ENCODE measurements around the gene MRPL11. TPM values are rescaled to one million over a fixed set of nuclear protein-coding genes. Genes with fewer than 3 reads are reported as not detected.

The MRPL11 gene
- total RNA-seq, 2 experiments from 2014 or later, result 17.7 to 21.0 TPM

- no peaks in the 10 kb centered on the region for H3K36me3 ChIP-seq (ENCODE audit: insufficient read depth, low read length)
- peaks cover 37 to 53% of the 10 kb centered on the region in 2 experiments for H3K27me3 ChIP-seq (ENCODE audit: control insufficient read depth in 1 of 2, insufficient read depth in 2 of 2, low read length in 2 of 2)
- no peak overlapping the region for H3K4me3 Mint-ChIP-seq
- no peak overlapping the region for H3K4me3 ChIP-seq (ENCODE audit: low read length)
- H3K4me1 ChIP-seq (ENCODE audit: insufficient read depth, low read length), result peaks cover 11% of the 10 kb centered on the region
- H3K4me1 Mint-ChIP-seq (ENCODE audit: low read depth), result peaks cover 6% of the 10 kb centered on the region
- POLR2A ChIA-PET, result no interaction called here
- CTCF ChIA-PET, result interaction anchor here (2.7 kb wide), 1 partner anchor 11 kb away, joined by 14 read pairs; no protein-coding TSS in a partner anchor
- peaks cover 7% of the 10 kb centered on the region for H3K9me3 Mint-ChIP-seq
- no peak overlapping the region for H3K27ac ChIP-seq (ENCODE audit: low read depth in 1 of 2, low read length in 2 of 2)
- H3K27ac Mint-ChIP-seq, result no peak overlapping the region
- intact Hi-C loops (cut with DNase I, micrococcal nuclease), result loop anchor here in 1 of 2 experiments (5.0 kb wide), 1 partner anchor 257 kb away; the partner anchor contains the start of gene RBM4B
- peaks cover 0 to 36% of the 10 kb centered on the region in 2 experiments for H3K9me3 ChIP-seq (ENCODE audit: control insufficient read depth in 1 of 2, insufficient read depth in 1 of 2, low read length in 2 of 2)
- ATAC-seq (ENCODE audit: poor library complexity) (no peak), DNase-seq (no peak)
- peaks cover 54% of the 10 kb centered on the region for H3K27me3 Mint-ChIP-seq
- H3K36me3 Mint-ChIP-seq (ENCODE audit: low read depth), result no peaks in the 10 kb centered on the region
- TF ChIP-seq CTCF (IDR thresholded peaks at IDR 0.05), result no peak
Measured at GRCh38 chr11:66419825-66420224, 18.8 kb downstream of the MRPL11 start.

- H3K4me1 Mint-ChIP-seq (ENCODE audit: low read depth), result peaks cover 6% of the 10 kb centered on the region
- H3K27ac Mint-ChIP-seq, result peak overlapping the region; percentile 25
Measured at GRCh38 chr11:66418986-66419308, 19.7 kb downstream of the MRPL11 start.

GRCh38 chr11:66418168-66418985 lies 20.3 kb downstream of the MRPL11 start:
- H3K4me1 Mint-ChIP-seq (ENCODE audit: low read depth), result peaks cover 6% of the 10 kb centered on the region
- H3K4me3 Mint-ChIP-seq, result no peak overlapping the region
- H3K9me3 ChIP-seq (ENCODE audit: control insufficient read depth in 1 of 2, insufficient read depth in 1 of 2, low read length in 2 of 2), result peaks cover 0 to 36% of the 10 kb centered on the region in 2 experiments
- no peak overlapping the region for H3K27ac ChIP-seq (ENCODE audit: low read depth in 1 of 2, low read length in 2 of 2)
- DNase-seq (peak; percentile 18 to 76 (median 38)), ATAC-seq (ENCODE audit: poor library complexity) (no peak)
- peaks cover 67% of the 10 kb centered on the region for H3K27me3 Mint-ChIP-seq
- ChIA-PET CTCF (interaction anchor here (1.3 to 3.1 kb wide), 3 partner anchors 9 to 260 kb away, joined by 3 to 14 read pairs (median 4); partner anchors contain the start of gene MRPL11), POLR2A (interaction anchor here (1.0 kb wide), 1 partner anchor 48 kb away, joined by 3 read pairs; the partner anchor contains the start of gene PELI3)
- H3K36me3 ChIP-seq (ENCODE audit: insufficient read depth, low read length), result no peaks in the 10 kb centered on the region
- no peak overlapping the region for H3K4me3 ChIP-seq (ENCODE audit: low read length)
- TF ChIP-seq CTCF (IDR thresholded peaks at IDR 0.05), result no peak
- H3K36me3 Mint-ChIP-seq (ENCODE audit: low read depth), result no peaks in the 10 kb centered on the region
- peaks cover 11% of the 10 kb centered on the region for H3K4me1 ChIP-seq (ENCODE audit: insufficient read depth, low read length)
- peaks cover 7% of the 10 kb centered on the region for H3K9me3 Mint-ChIP-seq
- intact Hi-C loops (cut with DNase I, micrococcal nuclease), result no loop called here
- peaks cover 48 to 53% of the 10 kb centered on the region in 2 experiments for H3K27me3 ChIP-seq (ENCODE audit: control insufficient read depth in 1 of 2, insufficient read depth in 2 of 2, low read length in 2 of 2)
- peak overlapping the region; percentile 25 for H3K27ac Mint-ChIP-seq

More at GRCh38 chr11:66418986-66419308, 19.7 kb downstream of the MRPL11 start:
- H3K4me3 Mint-ChIP-seq, result no peak overlapping the region
- peaks cover 62% of the 10 kb centered on the region for H3K27me3 Mint-ChIP-seq
- Histone ChIP-seq H3K27me3 (ENCODE audit: control insufficient read depth in 1 of 2, insufficient read depth in 2 of 2, low read length in 2 of 2) (peaks cover 45 to 53% of the 10 kb centered on the region in 2 experiments), H3K4me3 (ENCODE audit: low read length) (no peak overlapping the region), H3K9me3 (ENCODE audit: control insufficient read depth in 1 of 2, insufficient read depth in 1 of 2, low read length in 2 of 2) (peaks cover 0 to 36% of the 10 kb centered on the region in 2 experiments), H3K4me1 (ENCODE audit: insufficient read depth, low read length) (peaks cover 11% of the 10 kb centered on the region), H3K27ac (ENCODE audit: low read depth in 1 of 2, low read length in 2 of 2) (no peak overlapping the region), H3K36me3 (ENCODE audit: insufficient read depth, low read length) (no peaks in the 10 kb centered on the region)
- peaks cover 7% of the 10 kb centered on the region for H3K9me3 Mint-ChIP-seq
- DNase-seq (no peak), ATAC-seq (ENCODE audit: poor library complexity) (no peak)
- H3K36me3 Mint-ChIP-seq (ENCODE audit: low read depth), result no peaks in the 10 kb centered on the region
- CTCF ChIA-PET, result interaction anchor here (3.1 kb wide), 1 partner anchor 20 kb away, joined by 14 read pairs; the partner anchor contains the start of gene MRPL11
- intact Hi-C loops (cut with DNase I, micrococcal nuclease), result no loop called here
- POLR2A ChIA-PET, result no interaction called here
- TF ChIP-seq CTCF (IDR thresholded peaks at IDR 0.05), result no peak
